Liver (tissue), 9 donors: ENCODE data around the gene TEAD2. TPM values are rescaled to one million over a fixed set of nuclear protein-coding genes. Genes with fewer than 3 reads are reported as not detected.

Experiments used
- DNase-seq: peaks from one replicate; pipeline ENCODE4 v3.0.0-alpha.2; 2017; ENCODE audit warnings: low spot score
- H3K27ac ChIP-seq, 2 donors: one replicate each; pipeline ENCODE4 v1.7.0; 2013; ENCODE audit warnings: inconsistent platforms in 2 of 2, low read length in 2 of 2, control low read depth in 1 of 2, low read depth in 1 of 2, mild to moderate bottlenecking in 1 of 2
- H3K27me3 ChIP-seq, 4 donors: one replicate each; pipeline versions ENCODE4 v1.6.1 to v1.7.0; 2013; ENCODE audit warnings: low read length in 3 of 4, inconsistent platforms in 1 of 4, mild to moderate bottlenecking in 1 of 4, moderate library complexity in 1 of 4; ENCODE audit not compliant: control insufficient read depth in 4 of 4, insufficient read depth in 4 of 4
- H3K36me3 ChIP-seq, 4 donors: one replicate each; pipeline versions ENCODE4 v1.6.1 to v1.7.0; 2013; ENCODE audit warnings: low read length in 3 of 4, mild to moderate bottlenecking in 3 of 4, low read depth in 1 of 4, moderate library complexity in 1 of 4; ENCODE audit not compliant: control insufficient read depth in 4 of 4, insufficient read depth in 3 of 4
- H3K4me1 ChIP-seq, 4 donors: one replicate each; pipeline versions ENCODE4 v1.6.1 to v1.7.0; 2013; ENCODE audit warnings: low read length in 3 of 4, mild to moderate bottlenecking in 3 of 4, moderate library complexity in 1 of 4; ENCODE audit not compliant: control insufficient read depth in 4 of 4, insufficient read depth in 4 of 4
- H3K4me3 ChIP-seq, 3 donors: one replicate each; pipeline versions ENCODE4 v1.6.1 to v1.7.0; 2013; ENCODE audit warnings: low read length in 3 of 3, control low read depth in 1 of 3, low read depth in 1 of 3, mild to moderate bottlenecking in 1 of 3
- H3K9ac ChIP-seq, 2 donors: one replicate each; pipeline ENCODE4 v1.7.0; 2013; ENCODE audit warnings: low read length in 2 of 2, mild to moderate bottlenecking in 2 of 2, moderate library complexity in 2 of 2, control low read depth in 1 of 2, low read depth in 1 of 2
- H3K9me3 ChIP-seq, 4 donors: one replicate each; pipeline versions ENCODE4 v1.6.1 to v1.7.0; 2013; ENCODE audit warnings: low read length in 3 of 4; ENCODE audit not compliant: control insufficient read depth in 4 of 4
- ATF3 ChIP-seq: IDR thresholded peaks from 2 replicates; pipeline ENCODE4 v1.6.1; 2016; ENCODE audit warnings: antibody characterized with exemption
- CTCF ChIP-seq: fragments of 150-350 bp; IDR thresholded peaks from 2 replicates; pipeline ENCODE4 v1.5.1; 2017; ENCODE audit warnings: improper control_type of control experiment, low read depth, low read length; ENCODE audit not compliant: missing input control
- EGR1 ChIP-seq, 2 donors: IDR thresholded peaks; 2 replicates each; pipeline ENCODE4 v1.6.1; 2016 to 2018; ENCODE audit warnings: antibody characterized with exemption in 2 of 2, low read depth in 2 of 2
- FOXA1 ChIP-seq: IDR thresholded peaks from 2 replicates; pipeline ENCODE4 v1.6.1; 2016; ENCODE audit warnings: antibody characterized with exemption
- FOXA2 ChIP-seq: IDR thresholded peaks from 2 replicates; pipeline ENCODE4 v1.6.1; 2016; ENCODE audit warnings: antibody characterized with exemption
- GABPA ChIP-seq, 2 donors: IDR thresholded peaks in 1 of 2; conservative IDR thresholded peaks in 1 of 2; 2 replicates each; pipeline ENCODE4 v1.6.1; 2016; ENCODE audit warnings: antibody characterized with exemption in 2 of 2, mild to moderate bottlenecking in 1 of 2, moderate library complexity in 1 of 2
- HNF4G ChIP-seq: IDR thresholded peaks from 2 replicates; pipeline ENCODE4 v1.6.1; 2016; ENCODE audit warnings: antibody characterized with exemption
- JUND ChIP-seq, 2 donors: IDR thresholded peaks; 2 replicates each; pipeline ENCODE4 v1.6.1; 2016; ENCODE audit warnings: antibody characterized with exemption in 2 of 2
- NR2F2 ChIP-seq: IDR thresholded peaks from 2 replicates; pipeline ENCODE4 v1.6.1; 2016; ENCODE audit warnings: antibody characterized with exemption
- RAD21 ChIP-seq, 2 donors: IDR thresholded peaks; 2 replicates each; pipeline ENCODE4 v1.6.1; 2016; ENCODE audit warnings: antibody characterized with exemption in 2 of 2, mild to moderate bottlenecking in 2 of 2
- REST ChIP-seq: IDR thresholded peaks from 2 replicates; pipeline ENCODE4 v1.6.1; 2016; ENCODE audit warnings: antibody characterized with exemption, mild to moderate bottlenecking
- SP1 ChIP-seq: IDR thresholded peaks from 2 replicates; pipeline ENCODE4 v1.6.1; 2018; ENCODE audit warnings: antibody characterized with exemption, mild to moderate bottlenecking
- TAF1 ChIP-seq: conservative IDR thresholded peaks from 2 replicates; pipeline ENCODE4 v1.6.1; 2016; ENCODE audit warnings: antibody characterized with exemption, mild to moderate bottlenecking
- YY1 ChIP-seq: IDR thresholded peaks from 2 replicates; pipeline ENCODE4 v1.6.1; 2016; ENCODE audit warnings: antibody characterized with exemption, mild to moderate bottlenecking
- WGBS: extraction: QIAGEN DNeasy Blood & Tissue Kit; methylation state at CpG from one replicate; pipeline ENCODE4 v1.1.7; 2013; 5-methylcytosine and 5-hydroxymethylcytosine counted together
- polyA plus RNA-seq, 2 donors: library from polyadenylated mRNA; stranded (reverse) in 1 of 2; unstranded in 1 of 2; fragments of 200-250 nt in 1 of 2; fragments of >200 nt in 1 of 2; fragmentation: Nextera tagmentation in 1 of 2; extraction: Ambion mirVana in 1 of 2; gene quantifications; one replicate each; pipeline versions ENCODE4 v1.2.1 to v1.2.3, GENCODE V29; 2013 to 2015
- total RNA-seq, 2 donors: library from RNA; depleted of rRNA; stranded (reverse); fragments of >200 nt; gene quantifications; one replicate each; pipeline ENCODE4 v1.2.3, GENCODE V29; 2014
- donor health status: healthy.
- donor health status: healthy.
- donor health status: healthy.
- donor health status: healthy.
- donor health status: healthy.

TEAD2 gene
- total and polyA plus RNA-seq, 4 donors: 3.3 to 8.1 (median 4.4) TPM

- no peak for TF ChIP-seq REST
- TF ChIP-seq YY1: no peak
Measured at GRCh38 chr19:49368711-49369358, 6.6 kb upstream of the TEAD2 start (continued).

GRCh38 chr19:49366110-49366509, 3.9 kb upstream of the TEAD2 start:
- Histone ChIP-seq H3K27ac (no peak overlapping the region), H3K27me3 (no peaks in the 10 kb centered on the region), H3K4me1 (peaks cover 5 to 20% (median 9%) of the 10 kb centered on the region in 4 donors), H3K9me3 (peaks cover 3 to 12% (median 7%) of the 10 kb centered on the region in 4 donors), H3K9ac (no peak overlapping the region), H3K4me3 (no peak overlapping the region), H3K36me3 (no peaks in the 10 kb centered on the region)
- DNase-seq: no peak
- no peak for TF ChIP-seq TAF1
- TF ChIP-seq JUND (IDR thresholded peaks at IDR 0.05): no peak
- TF ChIP-seq ATF3: no peak
- no peak for TF ChIP-seq NR2F2
- TF ChIP-seq REST: no peak
- no peak for TF ChIP-seq YY1
- TF ChIP-seq EGR1 (IDR thresholded peaks at IDR 0.05; ENCODE audit: low read depth in 2 of 2): no peak
- no peak for TF ChIP-seq GABPA (IDR thresholded peaks at IDR 0.05 in 1 of 2, conservative IDR thresholded peaks at IDR 0.05 in 1 of 2)

- no peak overlapping the region for H3K4me3 ChIP-seq
- no peaks in the 10 kb centered on the region for H3K36me3 ChIP-seq
- no peaks in the 10 kb centered on the region for H3K27me3 ChIP-seq
- no peak for DNase-seq
- peaks cover 5 to 20% (median 9%) of the 10 kb centered on the region in 4 donors for H3K4me1 ChIP-seq
- peaks cover 0 to 6% (median 3%) of the 10 kb centered on the region in 4 donors for H3K9me3 ChIP-seq
- TF ChIP-seq FOXA2 (no peak), CTCF (no peak), GABPA (IDR thresholded peaks at IDR 0.05 in 1 of 2, conservative IDR thresholded peaks at IDR 0.05 in 1 of 2) (no peak), FOXA1 (no peak), TAF1 (no peak), HNF4G (no peak), ATF3 (no peak), YY1 (no peak), EGR1 (IDR thresholded peaks at IDR 0.05; ENCODE audit: low read depth in 2 of 2) (no peak), RAD21 (IDR thresholded peaks at IDR 0.05) (no peak), REST (no peak), SP1 (no peak), NR2F2 (no peak)
- no peak overlapping the region for H3K27ac ChIP-seq
- WGBS: 73% methylated on average over 27 of the region's 27 CpGs
- no peak overlapping the region for H3K9ac ChIP-seq
Measured at GRCh38 chr19:49364083-49364737, 2.0 kb upstream of the TEAD2 start.
